GM12878 (cell line): ENCODE data around the gene RAPGEF4. TPM values are rescaled to one million over a fixed set of nuclear protein-coding genes. Genes with fewer than 3 reads are reported as not detected.

ENCODE experiments used
- ATAC-seq: fragments of 200-7000 bp; cut with Tn5 transposase; 3 replicates; pipeline ENCODE4 v1.9.1; 2020; ENCODE audit warnings: mild to moderate bottlenecking, moderate library complexity
- BruUV-seq: library from RNA; stranded (reverse); fragments of 400-500 nt; replicated peaks from 2 replicates; lab custom pipeline; 2021; lab: Mats Ljungman, UMichigan
- CTCF ChIA-PET: fragments of 300-600 bp; sonication (Branson Sonifier 250); formaldehyde crosslinking; extraction: SDS; loops from one replicate; lab custom pipeline; 2021; ENCODE audit warnings: inconsistent platforms; lab: Yijun Ruan, JAX
- POLR2A ChIA-PET: fragments of 350-600 bp; formaldehyde crosslinking; extraction: SDS; loops from one replicate; lab custom pipeline; 2021; ENCODE audit warnings: inconsistent platforms; lab: Charles Lee
- RAD21 ChIA-PET: fragments of 300-600 bp; sonication (Branson Sonifier 250); formaldehyde crosslinking; loops from one replicate; lab custom pipeline; 2023; ENCODE audit warnings: antibody characterized with exemption; ENCODE audit not compliant: unreplicated experiment; lab: Charles Lee
- SMC1A ChIA-PET: fragments of 300-600 bp; sonication (Branson Sonifier 250); formaldehyde crosslinking; loops from one replicate; lab custom pipeline; 2023; ENCODE audit not compliant: unreplicated experiment, uncharacterized antibody; lab: Charles Lee
- DNase-seq: peaks from one replicate; pipeline ENCODE4 v3.0.0-alpha.2; 2011; ENCODE audit warnings: low read depth, low spot score
- FAIRE-seq: peaks from 3 replicates; lab custom pipeline; 2011; peaks lifted over from hg19 to GRCh38; lab: Jason Lieb, UNC
- H2AFZ ChIP-seq: 2 replicates; pipeline ENCODE4 v1.6.0; 2011; ENCODE audit warnings: low read depth, low read length, control low read depth; ENCODE audit not compliant: control insufficient read depth
- H3K27ac ChIP-seq: 2 replicates; pipeline ENCODE4 v1.5.1; 2011; ENCODE audit warnings: control low read depth; ENCODE audit not compliant: control insufficient read depth, insufficient read depth
- H3K27me3 ChIP-seq, 2 experiments: replicated peaks in 1 of 2; 2 replicates each; pipeline versions ENCODE4 v1.6.0 to v1.6.1; 2011; ENCODE audit warnings: low read length in 1 of 2; ENCODE audit not compliant: control insufficient read depth in 2 of 2, insufficient read depth in 2 of 2
- H3K36me3 ChIP-seq, 2 experiments: 2 replicates each; pipeline ENCODE4 v1.5.1; 2011; ENCODE audit warnings: low read length in 1 of 2; ENCODE audit not compliant: control insufficient read depth in 2 of 2, insufficient read depth in 2 of 2
- H3K4me1 ChIP-seq: 2 replicates; pipeline ENCODE4 v1.6.1; 2011; ENCODE audit warnings: mild to moderate bottlenecking, low read length, moderate library complexity, mixed read lengths; ENCODE audit not compliant: control insufficient read depth, insufficient read depth
- H3K4me2 ChIP-seq: 2 replicates; pipeline ENCODE4 v1.6.0; 2011; ENCODE audit warnings: control low read depth; ENCODE audit not compliant: control insufficient read depth, insufficient read depth
- H3K4me3 ChIP-seq: fragments of 200-600 bp; sonication (generic); 2 replicates; pipeline ENCODE4 v1.5.1; 2016
- H3K79me2 ChIP-seq: 2 replicates; pipeline ENCODE4 v1.6.0; 2011; ENCODE audit warnings: low read length; ENCODE audit not compliant: control insufficient read depth, insufficient read depth
- H3K9ac ChIP-seq: 2 replicates; pipeline ENCODE4 v1.8.0; 2011; ENCODE audit warnings: low read length, control low read depth, mixed read lengths; ENCODE audit not compliant: control insufficient read depth, insufficient read depth
- H3K9me3 ChIP-seq: replicated peaks from 3 replicates; pipeline ENCODE4 v1.5.1; 2011; ENCODE audit warnings: mild to moderate bottlenecking, low read length; ENCODE audit not compliant: control insufficient read depth, insufficient read depth
- H4K20me1 ChIP-seq: 2 replicates; pipeline ENCODE4 v1.6.0; 2011; ENCODE audit not compliant: control insufficient read depth, insufficient read depth
- ASH2L ChIP-seq: fragments of 300-600, 200-600 bp; sonication (generic); IDR thresholded peaks from 2 replicates; pipeline ENCODE4 v1.6.1; 2017; ENCODE audit warnings: low read depth, mild to moderate bottlenecking, borderline replicate concordance
- ATF7 ChIP-seq: fragments of 450-650 bp; IDR thresholded peaks from 2 replicates; pipeline ENCODE4 v1.6.1; 2016; ENCODE audit warnings: low read depth, mild to moderate bottlenecking
- CBX3 ChIP-seq: fragments of 200-600 bp; sonication (generic); IDR thresholded peaks from 2 replicates; pipeline ENCODE4 v1.6.1; 2016; ENCODE audit warnings: low read depth, borderline replicate concordance
- MYC ChIP-seq: IDR thresholded peaks from 2 replicates; pipeline ENCODE4 v1.6.1; 2011; ENCODE audit warnings: mild to moderate bottlenecking, low read length, moderate library complexity, inconsistent platforms; ENCODE audit not compliant: insufficient read depth, insufficient replicate concordance, insufficient read length, severe bottlenecking
- NKRF ChIP-seq: fragments of 450-650 bp; conservative IDR thresholded peaks from 2 replicates; pipeline ENCODE4 v1.6.1; 2017; ENCODE audit warnings: mild to moderate bottlenecking, moderate library complexity
- NRF1 ChIP-seq: conservative IDR thresholded peaks from 2 replicates; pipeline ENCODE4 v1.6.1; 2011; ENCODE audit warnings: mild to moderate bottlenecking, low read depth, low read length, improper control_type of control experiment
- PBX3 ChIP-seq: IDR thresholded peaks from 2 replicates; pipeline ENCODE4 v1.6.1; 2011; ENCODE audit warnings: mild to moderate bottlenecking, low read depth, low read length, moderate library complexity; ENCODE audit not compliant: insufficient replicate concordance
- RAD21 ChIP-seq: IDR thresholded peaks from 2 replicates; pipeline ENCODE4 v1.6.1; 2011; ENCODE audit warnings: mild to moderate bottlenecking, low read depth, low read length, moderate library complexity; ENCODE audit not compliant: insufficient read depth
- RELA ChIP-seq: fragments of 450-650 bp; IDR thresholded peaks from 2 replicates; pipeline ENCODE4 v1.8.0; 2014; ENCODE audit warnings: borderline replicate concordance; ENCODE audit not compliant: partially characterized antibody
- SUPT20H ChIP-seq: IDR thresholded peaks from 2 replicates; pipeline ENCODE4 v1.6.1; 2011; ENCODE audit warnings: low read depth, mild to moderate bottlenecking, low read length, moderate library complexity, borderline replicate concordance; ENCODE audit not compliant: control insufficient read depth
- TAF1 ChIP-seq: IDR thresholded peaks from 2 replicates; pipeline ENCODE4 v1.6.1; 2011; ENCODE audit warnings: mild to moderate bottlenecking, low read depth, low read length, borderline replicate concordance
- TARDBP ChIP-seq: IDR thresholded peaks from 2 replicates; pipeline ENCODE4 v1.6.1; 2016; ENCODE audit warnings: borderline replicate concordance
- ZNF217 ChIP-seq: fragments of 450-650 bp; IDR thresholded peaks from 2 replicates; pipeline ENCODE4 v1.6.1; 2017; ENCODE audit warnings: antibody characterized with exemption, mild to moderate bottlenecking
- WGBS: methylation state at CpG from one replicate; pipeline ENCODE4 v1.1.6; 2016; ENCODE audit warnings: low lambda C conversion rate; ENCODE audit not compliant: insufficient replicate concordance, insufficient coverage; ENCODE audit errors: missing lambda C conversion rate; 5-methylcytosine and 5-hydroxymethylcytosine counted together
- in situ Hi-C: fragments of 300-500 bp; cut with MboI; formaldehyde crosslinking; loops from 9 replicates; pipeline ENCODE4 v1.14.3; 2018; ENCODE audit warnings: mixed read lengths
- intact Hi-C: fragments of 100-400 bp; cut with micrococcal nuclease; formaldehyde crosslinking; loops from one replicate; pipeline ENCODE4 v1.14.2; 2022; ENCODE audit not compliant: unreplicated experiment
- polyA plus RNA-seq, 11 experiments: library from polyadenylated mRNA; depleted of rRNA in 4 of 11; unstranded in 6 of 11; stranded (reverse) in 5 of 11; fragments of >200 nt; fragmentation: Nextera tagmentation in 4 of 11; fragmentation: Illumina TruSeq in 1 of 11; extraction: Ambion mirVana in 4 of 11; extraction: Trizol in 1 of 11; gene quantifications; 1 replicate in 1 of 11; 2 replicates in 10 of 11; pipeline versions ENCODE4 v1.2.1 to v1.2.3, GENCODE V29; 2011 to 2016; ENCODE audit warnings: inconsistent platforms in 2 of 11, missing spikeins in 2 of 11, low read depth in 1 of 11
- total RNA-seq, 4 experiments: library from RNA; depleted of rRNA in 3 of 4; stranded (reverse); fragments of >200 nt in 3 of 4; fragmentation: Illumina TruSeq in 1 of 4; extraction: Trizol in 1 of 4; gene quantifications; 2 replicates each; pipeline versions ENCODE4 v1.2.1 to v1.2.3, GENCODE V29; 2013 to 2021

Gene RAPGEF4
- total and polyA plus RNA-seq, 10 of the 15 experiments (the other 5 are each of a cell fraction or from before 2014, with no cell fraction given), result 0.18 TPM; not detected in 8

GRCh38 chr2:172870396-172870795 lies 134.8 kb downstream of the RAPGEF4 start:
- 12% methylated on average over 2 of the region's 2 CpGs for WGBS
- Histone ChIP-seq H3K4me2 (no peak overlapping the region), H3K27me3 (no peaks in the 10 kb centered on the region), H2AFZ (no peak overlapping the region), H4K20me1 (no peaks in the 10 kb centered on the region), H3K4me3 (no peak overlapping the region), H3K4me1 (no peaks in the 10 kb centered on the region), H3K9ac (no peak overlapping the region), H3K36me3 (no peaks in the 10 kb centered on the region), H3K79me2 (no peaks in the 10 kb centered on the region), H3K27ac (no peak overlapping the region), H3K9me3 (no peaks in the 10 kb centered on the region)
- ATAC-seq (no peak), FAIRE-seq (no peak), DNase-seq (no peak)
- intact Hi-C loops (no loop called here), in situ Hi-C loops (no loop called here)
- ChIA-PET SMC1A (interaction anchor here (1.8 kb wide), 1 partner anchor 62 kb away, joined by 6 read pairs; no protein-coding TSS in a partner anchor), CTCF (interaction anchor here (0.8 to 1.9 kb wide), 4 partner anchors 16 to 64 kb away, joined by 3 to 5 read pairs (median 4); no protein-coding TSS in a partner anchor), POLR2A (no interaction called here), RAD21 (no interaction called here)
- BruUV-seq, result no TSS peak
- TF ChIP-seq ZNF217, result no peak
- no peak for TF ChIP-seq ASH2L
- TF ChIP-seq TAF1, result no peak
- no peak for TF ChIP-seq ATF7
- TF ChIP-seq SUPT20H, result no peak
- TF ChIP-seq NRF1, result no peak
- TF ChIP-seq TARDBP, result no peak
- no peak for TF ChIP-seq CBX3
- TF ChIP-seq MYC, result no peak
- no peak for TF ChIP-seq PBX3
- TF ChIP-seq RAD21, result no peak
- TF ChIP-seq NKRF, result no peak
- TF ChIP-seq RELA, result no peak
